ENCODE results near the gene NR5A1.

- TF ChIP-seq YY1 (IDR thresholded peaks at IDR 0.05; ENCODE audit: insufficient read depth, insufficient read length) = no peak
- TF ChIP-seq SUZ12 (IDR thresholded peaks at IDR 0.05; ENCODE audit: extremely low read depth, insufficient read depth, insufficient read length) = no peak
Observed at GRCh38 chr9:124436320-124436719, 70.9 kb downstream of the NR5A1 start.

Measured in NT2/D1 (cell line).